NCI-H748 treated with DMSO at 0.1 percent for 48 hours (cell line): ENCODE data around the gene MERTK.
"Not testable (repeated sequence)": the region's sequence is repeated elsewhere in the genome, so short reads cannot be mapped to it uniquely, and the experiment has no call there.

Source experiments
- DNase-seq: peaks from one replicate; lab custom pipeline; 2025; lab: John Stamatoyannopoulos, UW

The MERTK gene

DNA sequence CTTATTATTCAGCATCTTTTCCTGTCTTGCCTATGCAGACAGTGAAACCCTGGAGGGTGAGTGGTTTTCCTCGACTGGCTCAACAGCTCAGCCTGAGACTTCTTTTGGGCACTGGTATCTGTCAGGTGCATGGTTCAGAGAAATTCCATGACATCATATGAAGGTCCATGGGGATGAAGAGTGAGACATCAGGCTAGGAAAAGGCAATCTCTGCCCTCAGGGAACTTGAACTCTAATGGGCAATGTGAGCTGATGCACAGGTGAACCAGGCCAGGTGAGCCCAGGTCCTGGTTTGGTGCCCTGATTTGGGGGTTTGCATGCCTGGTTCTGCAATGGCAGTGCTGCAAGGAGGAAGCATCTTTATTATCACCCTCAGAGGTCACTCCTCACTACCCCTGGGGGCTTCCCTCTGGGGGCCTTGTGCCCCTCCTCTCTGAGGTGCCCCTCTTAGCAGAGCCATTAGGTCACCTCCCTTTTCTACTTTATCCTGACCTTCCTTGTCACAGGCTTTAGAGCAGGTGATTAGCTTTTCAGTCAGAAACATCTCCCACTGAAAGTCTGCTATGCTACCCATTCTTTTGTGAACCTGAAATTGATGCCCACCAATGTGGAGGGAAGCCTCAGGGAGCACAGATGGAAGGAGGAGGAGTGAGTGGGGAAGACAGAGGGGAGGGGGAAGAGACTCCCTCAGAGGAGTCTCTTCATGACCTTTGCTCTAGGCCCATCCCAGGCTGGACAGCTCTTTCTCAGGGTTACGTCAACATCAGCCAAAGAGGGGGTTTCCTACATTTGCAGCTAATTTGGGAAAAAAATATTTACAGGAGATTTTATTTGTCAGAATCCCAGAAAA is 47.3 kb downstream of the MERTK start:
- no peak for DNase-seq

DNA sequence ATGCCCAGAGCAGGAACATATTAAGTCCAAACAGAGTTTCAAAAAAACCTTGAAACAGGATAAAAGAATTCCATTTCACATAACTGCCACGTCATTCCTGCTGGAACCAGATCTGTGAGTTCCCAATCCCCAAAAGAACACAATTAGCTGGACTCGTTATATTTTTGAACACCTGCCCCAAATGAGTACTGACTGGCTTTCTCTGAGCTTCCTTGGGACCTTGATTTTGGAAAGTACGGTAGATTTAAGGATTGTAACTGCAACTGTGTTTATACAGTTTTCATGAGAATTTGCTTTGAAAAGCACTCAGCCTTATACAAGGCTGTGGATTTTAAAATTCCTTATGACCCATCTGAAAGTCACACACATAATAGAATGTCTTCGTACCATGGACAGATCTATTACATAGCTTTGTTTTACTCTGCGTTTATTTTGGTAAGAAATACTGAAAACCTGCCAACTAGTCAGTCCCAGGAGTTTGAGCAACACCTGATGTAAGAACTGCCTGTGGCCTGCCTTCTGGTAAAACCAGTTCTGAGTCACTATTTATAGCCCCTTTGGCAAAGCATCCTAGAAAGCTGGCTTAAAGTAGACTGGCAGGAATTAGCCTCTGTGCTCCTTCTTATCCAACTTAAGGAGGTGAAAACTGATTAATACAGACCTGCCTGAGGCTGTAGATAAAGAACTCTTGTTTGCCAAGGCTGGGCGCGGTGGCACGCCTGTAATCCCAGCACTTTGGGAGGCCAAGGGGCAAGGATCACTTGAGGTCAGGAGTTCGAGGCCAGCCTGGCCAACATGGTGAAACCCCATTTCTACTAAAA is 48.1 kb downstream of the MERTK start:
- DNase-seq = no peak

GRCh38 chr2:111947219-111947618 is 48.8 kb downstream of the MERTK start:
- no peak for DNase-seq

DNA sequence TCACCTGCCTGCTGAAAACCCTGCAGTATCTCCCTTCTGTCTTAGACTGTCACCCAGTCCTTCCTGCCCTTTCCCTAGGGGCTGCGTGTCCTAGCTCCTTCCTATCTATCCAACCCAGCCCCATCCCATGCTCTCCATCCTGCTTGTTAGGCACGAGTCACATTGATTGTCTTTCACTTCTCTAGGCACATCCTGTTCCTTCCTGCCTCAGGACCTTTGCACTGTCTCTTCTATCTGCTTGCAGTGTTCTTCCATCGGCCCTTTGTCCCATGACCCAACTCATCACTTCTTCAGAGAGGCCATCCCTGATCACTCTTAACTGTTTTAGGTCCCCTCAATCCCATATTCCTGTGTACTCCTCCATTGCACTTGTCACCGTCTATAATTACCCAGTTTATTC is 50.4 kb downstream of the MERTK start:
- no peak for DNase-seq

DNA sequence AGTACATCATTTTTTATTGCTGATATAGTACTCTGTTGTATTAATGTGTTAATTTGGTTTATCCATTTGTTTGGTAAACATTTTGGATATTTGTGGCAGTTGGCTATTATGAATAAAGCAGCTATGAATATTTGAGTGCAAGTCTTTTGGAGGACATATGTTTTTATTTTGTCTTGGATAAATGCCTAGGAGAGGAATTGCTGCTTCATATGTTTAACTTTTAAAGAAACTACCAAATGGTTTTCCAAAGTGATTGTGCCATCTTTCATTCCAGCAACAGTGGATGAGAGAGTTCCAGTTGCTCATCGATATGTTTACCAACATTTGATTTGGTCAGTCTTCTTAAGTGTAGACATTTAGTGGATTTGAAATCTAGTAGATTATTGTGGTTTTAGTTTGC is 51.8 kb downstream of the MERTK start:
- no peak for DNase-seq

DNA sequence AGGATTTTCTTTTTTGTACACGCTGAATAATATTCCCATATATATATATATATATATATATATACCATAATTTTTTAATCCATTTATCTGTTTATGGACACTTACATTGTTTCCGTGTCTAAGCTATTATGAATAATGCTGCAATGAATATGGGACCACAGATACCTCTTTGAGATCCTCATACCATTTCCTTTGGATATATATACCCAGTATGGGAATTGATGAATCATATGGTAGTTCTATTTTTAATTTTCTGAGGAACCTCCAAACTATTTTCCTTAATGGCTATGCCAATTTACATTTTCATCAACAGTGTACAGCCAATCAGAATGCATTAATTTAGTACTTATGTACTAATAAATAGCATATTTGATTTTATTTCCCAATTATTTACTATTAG is 53.1 kb downstream of the MERTK start:
- no peak for DNase-seq

DNA sequence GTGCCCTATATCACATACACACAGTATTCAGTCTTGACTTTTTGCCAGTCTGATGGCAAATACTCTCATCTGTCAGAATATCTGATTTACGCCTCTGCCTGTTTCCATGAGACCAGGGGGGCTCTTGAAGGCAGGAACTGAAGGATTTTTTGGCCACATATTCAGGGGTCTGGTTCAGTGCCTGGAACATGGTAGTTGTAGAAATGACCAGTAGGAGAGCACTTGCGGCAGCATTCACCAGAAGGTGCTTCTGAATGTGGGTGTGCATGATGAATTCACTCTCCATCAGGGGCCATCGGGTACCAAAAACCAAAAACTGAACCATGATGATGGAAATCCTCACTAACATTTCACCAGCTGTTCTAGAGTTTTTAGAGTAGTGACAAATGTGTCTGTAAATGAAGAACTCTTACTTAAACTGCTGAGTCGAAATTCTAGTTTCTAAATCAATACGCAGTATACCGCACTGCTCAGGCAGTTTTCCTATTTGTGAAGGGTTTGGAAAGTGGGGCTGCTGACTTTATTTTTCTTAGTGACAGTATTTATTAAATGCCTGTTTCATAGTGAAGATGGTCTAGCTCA is 54.6 kb downstream of the MERTK start:
- no peak for DNase-seq

DNA sequence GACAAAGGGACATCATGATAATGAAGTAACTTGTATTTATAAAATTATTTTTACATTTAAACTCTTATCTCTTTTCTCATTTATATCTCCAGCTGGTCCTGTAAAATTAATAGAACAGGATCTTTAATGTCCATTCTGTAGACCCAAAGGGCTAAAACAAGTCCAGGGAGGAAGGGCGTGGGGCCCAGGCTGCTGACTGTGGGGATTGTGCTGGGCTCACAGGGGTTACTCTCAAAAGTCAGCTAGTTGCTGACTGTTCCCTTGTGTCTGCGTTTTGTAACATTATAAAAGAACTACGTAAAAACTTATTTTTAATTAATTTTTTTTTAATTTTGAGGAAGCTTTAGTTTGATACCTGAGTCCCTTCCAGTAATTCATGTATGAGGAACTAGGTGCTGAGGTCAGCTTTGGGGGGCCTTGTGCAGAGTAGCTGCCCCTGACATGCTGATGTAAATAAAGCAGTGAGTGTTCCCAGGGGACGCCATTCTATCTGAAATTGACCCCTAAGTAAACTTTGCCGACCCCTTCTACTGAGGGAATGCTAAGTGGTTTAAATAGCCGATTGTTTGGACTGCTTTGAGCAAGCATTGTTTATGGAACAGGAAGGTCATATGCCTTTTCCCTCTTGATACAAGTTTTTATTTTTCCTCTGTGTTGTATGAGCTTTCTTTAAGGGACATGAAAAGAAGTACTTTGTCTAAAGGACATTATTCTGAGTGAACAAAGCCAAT is 56.4 kb downstream of the MERTK start:
- DNase-seq = no peak

DNA sequence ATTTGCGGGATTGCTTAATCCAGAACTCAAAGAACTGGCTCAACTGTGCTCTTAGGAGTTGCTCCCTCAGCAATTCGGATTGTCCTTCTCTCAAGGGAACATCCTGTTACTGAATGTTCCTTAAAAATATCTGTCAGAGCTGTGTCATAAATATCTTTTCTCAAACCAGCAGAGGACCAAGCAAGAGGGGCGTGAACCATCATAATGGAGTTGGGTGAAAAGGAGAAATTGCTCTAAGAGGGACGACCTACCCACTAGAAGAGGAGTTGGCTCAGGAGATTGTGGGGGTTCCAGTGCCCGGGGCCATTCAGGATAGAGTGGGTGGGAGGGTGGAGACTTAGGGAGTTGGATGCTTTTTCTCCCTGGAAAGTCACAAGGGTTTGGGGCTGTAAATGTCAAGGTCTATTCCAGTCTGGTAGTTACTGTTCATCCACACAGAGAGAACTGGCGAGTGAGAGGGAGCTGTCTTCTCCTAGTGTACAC is 59.5 kb downstream of the MERTK start:
- DNase-seq = no peak

- DNase-seq = no peak
These were observed 60.5 kb downstream of the MERTK start for GRCh38 chr2:111958901-111959300.

DNA sequence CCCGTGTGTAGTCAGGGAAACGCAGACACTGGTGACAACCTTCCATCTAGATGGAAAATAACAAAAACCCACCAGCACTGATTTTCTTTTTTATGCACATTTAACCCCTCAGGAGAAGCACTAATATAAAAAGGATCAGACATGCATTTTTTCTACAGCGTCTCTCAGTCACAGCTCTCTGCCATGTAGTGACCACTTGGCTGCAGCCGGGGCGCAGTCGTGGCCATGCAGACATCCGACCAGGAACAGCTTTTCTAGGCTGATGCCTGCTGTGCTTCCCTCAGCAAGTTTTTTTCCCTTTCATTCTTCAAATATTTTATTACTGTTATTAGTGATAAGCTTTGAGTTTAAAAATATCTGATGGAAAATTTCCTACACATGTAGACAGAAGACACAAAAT is 63.3 kb downstream of the MERTK start:
- no peak for DNase-seq

GRCh38 chr2:111963086-111963485 is 64.7 kb downstream of the MERTK start:
- DNase-seq = not testable (repeated sequence)

- DNase-seq = not testable (repeated sequence)
These were observed 65.1 kb downstream of the MERTK start for GRCh38 chr2:111963508-111963907.

DNA sequence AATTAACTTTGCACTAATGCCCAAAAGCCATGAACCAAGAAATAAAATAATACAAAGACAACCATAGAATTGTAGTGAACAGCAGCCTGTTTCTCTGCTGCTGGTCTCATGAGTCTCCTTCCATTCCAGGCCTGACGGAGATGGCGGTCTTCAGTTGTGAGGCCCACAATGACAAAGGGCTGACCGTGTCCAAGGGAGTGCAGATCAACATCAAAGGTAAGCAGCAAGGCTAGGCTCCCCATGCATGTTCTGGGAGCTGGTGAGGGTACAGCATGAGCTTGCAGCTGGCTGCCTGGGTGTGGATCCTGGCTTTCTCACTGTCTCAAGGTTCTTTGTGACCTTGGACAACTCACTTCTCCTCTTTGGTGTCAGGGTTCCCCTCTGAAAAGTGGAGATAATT is 66.7 kb downstream of the MERTK start:
- no peak for DNase-seq

DNA sequence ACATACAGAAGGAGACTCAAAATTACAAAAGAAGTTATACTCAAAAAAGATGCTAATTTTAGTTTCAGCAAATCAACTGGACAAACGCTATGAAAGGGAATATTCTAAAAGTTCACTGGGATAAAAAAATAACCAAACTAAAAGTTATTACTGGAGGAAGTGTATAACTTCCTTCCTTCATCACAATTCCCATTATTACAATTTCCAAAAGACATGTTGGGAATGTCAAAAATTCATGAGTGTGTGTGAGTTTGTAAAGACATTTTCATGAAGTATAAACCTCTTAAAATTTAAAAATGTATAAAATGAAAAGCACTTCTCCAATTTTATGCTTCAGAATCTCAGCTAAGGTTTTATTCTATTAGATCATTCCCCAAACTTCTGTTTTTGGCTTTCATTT is 67.8 kb downstream of the MERTK start:
- no peak for DNase-seq

DNA sequence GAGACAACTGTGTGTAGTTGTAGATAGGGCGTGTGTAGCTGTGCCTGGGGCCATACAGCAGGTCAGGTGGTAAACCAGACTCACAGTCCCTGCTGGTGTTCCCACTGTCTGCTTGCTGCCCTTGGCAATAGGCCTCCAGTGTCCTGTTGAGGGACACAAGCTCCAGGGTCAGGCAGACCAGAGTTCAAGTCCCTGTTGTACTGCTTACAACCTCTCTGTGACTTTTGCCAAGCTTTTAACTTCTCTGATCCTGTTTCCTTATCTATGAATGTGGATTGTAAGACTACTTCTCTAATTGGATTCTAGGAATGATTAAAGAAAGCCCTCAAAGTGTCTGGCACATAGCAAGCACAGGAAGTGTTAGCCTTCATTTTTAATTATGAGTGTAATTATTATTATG is 68.6 kb downstream of the MERTK start:
- no peak for DNase-seq

DNA sequence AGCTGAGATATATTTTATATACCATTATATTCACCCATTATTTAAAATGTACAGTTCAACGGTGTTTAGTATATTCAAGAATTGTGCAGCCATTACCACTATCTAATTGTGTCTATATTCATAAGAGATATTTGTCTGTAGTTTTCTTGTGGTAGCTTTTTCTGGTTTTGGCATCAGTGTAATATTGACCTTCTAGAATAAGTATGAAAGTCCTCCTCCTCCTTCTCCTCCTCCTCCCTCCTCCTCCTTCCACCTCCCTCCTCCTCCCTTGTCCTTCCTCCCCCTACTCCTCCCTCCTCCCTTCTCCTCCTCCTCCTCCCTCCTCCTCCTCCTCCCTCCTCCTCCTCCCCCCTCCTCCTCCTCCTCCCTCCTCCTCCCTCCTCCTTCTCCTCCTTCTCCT is 72.0 kb downstream of the MERTK start:
- no peak for DNase-seq

GRCh38 chr2:111972955-111973565 is 74.7 kb downstream of the MERTK start:
- DNase-seq = no peak

DNA sequence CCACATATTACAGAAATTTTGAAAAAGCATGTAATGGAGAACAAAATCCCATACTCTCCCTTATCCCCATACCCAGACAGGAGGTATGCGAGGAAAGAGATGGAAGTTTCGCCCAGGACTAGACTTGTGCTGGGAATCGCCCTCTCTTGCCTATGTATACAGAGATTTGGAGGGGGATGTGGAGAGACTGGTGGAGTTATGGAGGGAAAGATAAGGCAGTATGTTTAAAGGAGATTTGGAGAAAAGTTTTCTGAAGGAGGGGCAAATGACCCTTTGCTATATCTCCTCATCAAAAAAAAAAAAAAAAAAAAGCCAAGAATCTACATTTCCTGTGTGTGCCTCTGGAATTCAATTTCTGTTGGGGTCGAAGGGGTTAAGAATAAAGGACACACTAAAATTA is 75.3 kb downstream of the MERTK start:
- no peak for DNase-seq

DNA sequence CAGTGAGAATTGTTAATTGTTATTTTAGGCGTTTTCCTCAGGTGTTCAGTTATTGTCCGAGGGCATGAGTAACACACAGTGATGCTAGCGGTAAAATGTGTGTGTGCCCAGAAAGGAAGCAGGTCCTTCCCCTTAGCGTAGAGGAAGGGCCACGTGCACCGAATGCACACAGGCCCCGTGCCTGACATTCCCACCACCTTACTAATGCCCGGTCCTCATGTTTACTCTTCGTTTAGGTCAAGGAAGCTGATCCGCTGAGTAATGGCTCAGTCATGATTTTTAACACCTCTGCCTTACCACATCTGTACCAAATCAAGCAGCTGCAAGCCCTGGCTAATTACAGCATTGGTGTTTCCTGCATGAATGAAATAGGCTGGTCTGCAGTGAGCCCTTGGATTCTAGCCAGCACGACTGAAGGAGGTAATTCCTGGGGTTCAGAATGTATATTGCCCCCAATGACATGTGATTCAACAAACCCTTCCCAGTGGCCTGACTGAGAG is 76.7 kb downstream of the MERTK start:
- no peak for DNase-seq

- no peak for DNase-seq
These were observed 77.4 kb downstream of the MERTK start for GRCh38 chr2:111975819-111976218.
